NCI-H82 treated with DMSO at 0.1 percent for 48 hours (cell line): Measurements from ENCODE around the gene IFNA13.

Experiments used
- DNase-seq: peaks from one replicate; lab custom pipeline; 2025; ENCODE audit not compliant: unreplicated experiment; lab: John Stamatoyannopoulos, UW

Gene IFNA13

DNA sequence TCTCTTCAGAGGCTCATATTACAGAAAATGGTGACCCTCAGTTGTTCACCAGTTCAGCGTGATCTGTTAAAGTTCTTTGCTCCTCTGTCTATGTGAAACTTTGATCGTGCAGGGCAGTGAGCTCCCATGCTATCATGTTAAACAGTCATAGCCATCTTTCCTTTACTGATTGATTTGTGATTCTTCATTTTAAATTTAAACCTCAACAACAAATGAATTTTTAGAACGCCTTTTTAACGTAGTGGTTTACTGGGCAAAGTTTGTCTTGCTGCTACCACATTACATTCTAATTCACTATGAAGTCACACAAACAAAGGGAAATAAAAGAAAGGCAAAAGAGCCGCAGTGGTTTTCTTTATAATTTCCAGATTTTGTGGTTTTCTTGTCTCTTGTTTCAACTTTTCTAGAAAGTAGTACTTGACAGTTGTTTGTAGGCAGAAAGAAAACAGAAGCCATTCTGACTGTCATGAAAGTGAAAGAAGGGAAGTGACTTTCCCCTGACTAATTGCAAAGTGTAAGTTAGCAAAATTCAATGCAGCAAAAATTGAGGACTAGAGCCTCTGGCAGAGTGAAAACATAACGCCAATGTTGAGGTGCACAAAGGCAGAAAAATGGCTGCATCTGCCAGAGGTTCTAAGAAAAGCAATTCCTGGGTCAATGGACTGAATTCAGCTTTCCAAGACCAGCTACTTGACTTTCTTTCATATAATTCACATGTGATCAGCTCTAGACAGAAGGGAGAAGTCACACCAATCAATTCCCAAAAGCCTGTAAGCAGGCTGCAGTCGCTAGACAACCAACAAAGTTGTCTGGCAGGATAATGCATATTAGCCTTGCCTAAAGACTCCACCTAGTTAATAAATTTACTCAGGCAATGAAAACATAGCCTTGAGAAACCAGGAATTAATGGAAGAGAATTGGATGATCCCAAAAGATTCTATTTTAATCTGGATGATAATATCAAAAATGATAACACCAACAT, 10.1 kb downstream of the IFNA13 start:
- no peak for DNase-seq

DNA sequence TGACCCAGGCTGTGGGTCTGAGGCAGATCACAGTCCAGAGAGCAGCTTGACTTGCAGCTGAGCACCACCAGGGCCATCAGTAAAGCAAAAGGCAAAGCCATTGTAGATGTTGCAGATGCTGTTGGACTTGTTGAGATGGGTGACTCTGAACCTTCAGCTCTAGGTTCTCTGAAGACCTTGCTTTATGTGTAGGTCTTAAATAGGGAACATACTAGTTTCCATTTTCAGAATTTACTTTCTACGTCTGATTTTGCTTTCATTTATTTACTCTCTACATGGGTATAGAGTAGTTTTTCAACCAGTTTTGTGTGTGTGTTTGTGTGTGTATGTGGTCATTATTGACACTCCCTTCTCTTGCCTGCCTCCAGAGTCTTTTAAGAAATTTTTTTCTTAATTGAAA, 17.1 kb downstream of the IFNA13 start, which contains the start of gene IFNA6:
Gene IFNA6 (minus strand): TSS at position 101 of the 400 bp plus-strand sequence. CDS start 0 bp downstream, at position 101.
- DNase-seq: no peak

DNA sequence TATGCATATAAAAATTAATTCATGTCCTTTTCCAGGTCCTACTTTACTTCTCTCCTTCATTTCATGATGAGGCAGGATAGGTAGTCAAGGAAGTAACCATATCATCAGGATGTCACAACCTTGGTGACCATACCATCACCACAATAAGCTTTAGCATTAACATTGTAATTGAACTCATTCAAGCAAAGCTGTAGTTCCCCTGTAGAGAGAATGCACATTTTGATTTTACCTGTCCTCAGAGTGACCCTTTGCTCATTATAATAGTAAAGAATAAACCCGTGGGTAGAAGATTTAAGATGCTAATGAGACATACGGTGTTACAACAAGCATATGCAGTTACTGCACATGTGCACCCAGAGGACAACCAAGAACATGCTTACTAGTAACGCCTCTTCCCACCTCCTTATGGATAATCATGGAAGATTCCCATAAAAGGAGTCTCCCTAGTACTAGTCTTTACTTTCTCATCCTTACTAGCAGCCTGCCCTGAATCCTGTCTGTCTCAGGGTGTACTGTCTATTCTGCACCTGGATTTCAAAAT, 19.4 kb downstream of the IFNA13 start:
- DNase-seq: no peak

DNA sequence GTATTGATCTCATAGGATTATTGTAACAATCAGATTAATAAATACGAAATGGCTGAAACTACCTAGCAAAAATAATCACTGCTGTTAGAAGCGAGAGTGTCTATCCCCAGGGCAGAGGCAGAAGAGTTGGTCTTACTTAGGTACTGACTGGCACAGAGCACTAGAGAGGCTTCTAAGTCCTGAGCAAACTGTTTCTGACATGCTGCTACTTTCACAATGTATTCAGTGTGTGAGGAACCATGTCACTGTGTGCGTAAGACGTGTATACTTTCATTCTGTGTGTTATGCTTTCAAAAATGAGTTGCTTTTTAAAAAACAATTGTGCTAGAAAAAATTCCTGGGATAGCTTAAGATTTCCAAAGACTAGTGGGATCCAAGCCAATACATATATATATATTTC, 27.1 kb downstream of the IFNA13 start:
- DNase-seq: no peak

DNA sequence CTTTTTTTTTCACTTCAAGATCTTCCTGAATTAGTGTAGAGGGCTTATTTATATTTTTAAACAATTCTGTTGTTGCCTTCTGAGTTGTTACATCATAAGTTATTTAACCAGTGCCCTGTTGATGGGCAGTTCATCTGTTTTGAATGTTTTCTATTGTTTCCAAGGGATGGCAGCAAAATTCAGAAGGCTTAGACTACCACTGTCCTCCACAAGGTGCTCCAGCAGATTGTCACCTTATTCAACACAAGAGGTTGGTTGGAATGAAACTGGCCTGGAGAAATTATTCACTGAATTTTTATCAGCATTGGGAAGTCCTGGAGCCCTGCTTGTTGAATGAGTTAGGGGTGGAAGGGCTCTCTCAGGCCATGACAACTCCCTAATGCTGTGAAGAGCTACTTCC, 31.4 kb downstream of the IFNA13 start:
- no peak for DNase-seq

DNA sequence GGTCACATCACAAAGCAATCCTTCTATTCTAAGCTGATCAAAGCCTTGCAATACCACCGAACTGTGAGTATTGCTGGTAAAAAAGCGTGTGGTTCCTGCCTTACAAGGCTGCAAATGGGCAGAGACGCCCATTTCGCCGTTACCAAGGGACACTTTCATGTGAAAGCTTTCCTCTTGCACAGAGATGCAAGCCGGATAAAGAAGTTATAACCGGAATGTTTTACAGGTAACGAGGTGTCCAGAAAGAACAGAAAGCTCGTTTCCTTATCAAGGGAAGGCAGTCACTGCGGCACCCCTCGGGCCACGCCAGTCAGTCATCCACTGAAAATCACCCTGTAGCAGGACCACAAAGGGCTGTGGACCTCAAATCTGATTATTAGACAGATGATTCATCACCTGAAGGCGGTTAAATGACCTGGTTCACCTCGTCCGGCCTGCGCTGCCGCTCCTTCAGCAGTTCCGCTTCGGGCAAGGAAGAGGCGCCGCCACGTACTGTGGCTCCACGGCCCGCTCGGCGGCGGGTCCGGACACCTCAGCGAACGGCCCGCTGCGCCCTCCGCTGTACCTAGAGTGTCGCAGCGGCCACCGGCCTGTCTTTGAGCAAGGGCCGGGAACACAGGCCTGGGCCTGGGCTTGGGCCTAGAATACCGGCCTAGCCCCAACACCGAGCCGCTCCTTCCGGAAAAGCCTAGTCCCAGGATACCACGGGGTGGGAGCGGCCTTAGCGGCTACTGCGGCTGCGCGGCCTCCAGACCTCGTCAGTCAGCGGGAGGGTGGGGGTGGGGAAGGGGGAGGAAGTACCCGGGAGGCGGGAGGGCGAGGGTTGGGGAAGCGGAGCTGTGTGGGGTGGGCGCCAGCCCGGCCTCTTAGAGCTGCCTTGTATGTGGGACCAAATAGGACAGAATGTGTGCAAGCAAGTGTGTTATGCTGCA, 32.9 kb downstream of the IFNA13 start, which contains the start of gene KLHL9:
Gene KLHL9 (minus strand): TSS at position 704 of the 932 bp plus-strand sequence. CDS start 545 bp downstream, at position 159.
- DNase-seq: peak; percentile 61

DNA sequence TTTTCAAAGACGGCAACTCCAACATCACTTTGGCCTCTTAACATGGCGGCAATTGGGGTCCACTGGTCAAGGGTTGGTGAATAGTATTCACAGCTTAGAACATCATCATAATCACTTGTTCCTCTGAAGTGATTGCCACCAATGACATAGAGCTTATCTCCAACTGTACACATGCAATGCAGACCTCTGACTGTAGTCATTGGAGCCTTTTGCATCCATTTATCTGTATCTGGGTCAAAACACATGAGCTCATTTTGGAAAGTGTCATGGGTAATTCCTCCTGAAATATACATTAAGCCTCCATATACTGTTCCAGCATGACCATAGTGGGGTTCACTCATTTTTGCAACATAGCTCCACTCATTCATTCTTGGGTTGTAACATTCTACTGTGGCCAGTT, 34.6 kb downstream of the IFNA13 start:
- no peak for DNase-seq

DNA sequence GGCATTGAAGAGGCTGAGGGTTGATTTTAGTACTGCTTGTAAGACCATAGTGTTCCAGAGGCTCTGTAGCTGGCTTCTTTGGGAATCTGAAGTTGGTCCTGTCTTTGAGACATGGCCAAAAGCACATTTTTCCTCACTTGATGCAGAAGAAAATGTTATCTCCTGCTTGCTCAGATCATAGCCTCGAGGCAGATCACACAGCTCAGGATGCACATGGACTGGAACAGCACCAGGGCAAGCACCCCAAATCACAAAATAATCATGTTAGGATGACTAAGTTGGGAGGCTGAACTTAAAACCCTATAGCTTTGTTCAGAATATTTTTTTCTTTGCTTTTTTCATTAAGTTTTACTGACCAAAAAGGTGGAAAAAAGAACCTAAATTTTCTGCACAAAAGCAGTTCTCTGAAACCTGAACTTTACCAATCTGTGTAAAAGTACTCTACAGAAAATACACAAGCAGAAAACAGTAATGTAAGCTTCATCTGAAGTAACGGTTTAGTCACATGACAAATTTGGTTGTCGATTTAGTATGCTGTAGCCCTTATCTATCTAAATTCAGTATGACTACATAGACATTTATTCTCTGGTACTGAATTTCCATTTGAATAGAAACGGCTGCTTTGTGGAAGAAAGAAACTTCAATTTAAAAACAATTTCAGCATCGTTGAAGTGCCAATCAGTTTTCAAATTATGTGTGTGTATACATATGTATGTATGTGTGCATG, 36.0 kb downstream of the IFNA13 start:
- no peak for DNase-seq

DNA sequence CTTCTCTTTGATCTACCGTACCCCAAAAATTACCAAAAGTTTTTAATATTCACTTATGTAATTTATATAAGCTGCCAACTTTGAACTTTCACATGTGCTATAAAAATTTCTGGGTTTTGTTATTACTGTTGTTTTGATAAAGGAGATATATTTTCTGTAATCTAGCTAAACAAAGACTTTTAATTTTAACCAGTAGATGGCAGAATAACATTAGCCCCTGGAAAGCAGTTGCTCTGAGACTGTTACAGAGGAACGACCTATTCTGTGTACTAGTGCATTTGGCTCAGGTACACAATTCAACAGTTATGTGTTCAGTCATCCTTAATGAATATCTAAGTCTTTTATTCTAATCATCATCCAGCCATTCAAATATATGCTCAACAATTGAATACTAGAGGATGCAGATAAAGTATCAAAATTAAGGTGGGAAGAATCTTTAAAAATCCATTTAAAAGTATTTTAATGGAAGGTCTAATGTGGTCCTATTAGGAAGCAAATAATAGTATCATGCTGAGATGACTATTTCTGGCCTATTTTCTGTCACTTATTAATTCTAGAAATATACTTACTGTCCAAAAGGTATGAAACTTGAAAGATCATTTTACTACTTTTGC, 41.2 kb downstream of the IFNA13 start:
- DNase-seq: peak; percentile 7

DNA sequence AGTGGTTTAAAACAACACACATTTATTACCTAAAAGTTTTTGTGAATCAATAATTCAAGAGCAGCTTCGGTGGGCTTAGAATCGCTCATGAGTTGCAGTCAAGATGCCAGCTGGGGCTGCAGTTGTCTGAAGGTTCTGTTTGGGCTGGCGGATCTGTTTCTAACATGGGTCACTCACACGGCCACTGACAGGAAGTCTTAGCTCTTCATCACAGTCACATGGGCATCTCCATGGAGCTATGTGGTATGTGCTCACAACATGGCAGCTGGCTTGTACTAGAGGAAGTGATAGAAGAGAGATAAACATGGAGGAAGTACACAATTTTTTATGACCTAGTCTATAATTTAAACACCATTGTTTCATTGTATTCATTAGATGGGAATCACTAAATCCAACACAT, 43.8 kb downstream of the IFNA13 start:
- DNase-seq: no peak

DNA sequence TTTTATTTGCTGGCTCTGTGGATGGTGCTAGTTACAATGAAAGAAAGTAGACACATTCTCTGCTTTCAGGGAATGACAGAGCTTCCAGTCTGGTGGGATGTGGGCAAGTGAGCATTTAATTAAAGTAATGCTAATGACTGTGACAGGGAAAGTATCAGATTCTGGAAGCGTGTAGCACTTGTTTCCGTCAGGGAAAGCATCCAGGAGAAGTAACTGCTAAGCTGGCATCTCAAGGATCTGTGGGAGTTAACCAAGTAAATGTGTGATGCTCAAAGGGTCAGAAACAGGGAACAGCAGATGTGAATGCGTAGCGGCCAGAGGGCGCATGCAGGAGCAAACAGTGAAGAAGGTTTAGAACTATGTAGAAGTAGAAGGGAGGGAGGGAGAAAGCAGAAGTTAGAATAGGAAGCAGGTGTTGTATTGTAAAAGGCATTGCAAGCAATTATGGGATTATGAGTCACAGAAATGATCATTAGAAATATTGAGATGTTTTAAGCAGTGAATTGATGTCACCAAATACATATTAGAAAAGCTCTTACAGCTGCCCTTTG, 44.9 kb downstream of the IFNA13 start:
- no peak for DNase-seq

DNA sequence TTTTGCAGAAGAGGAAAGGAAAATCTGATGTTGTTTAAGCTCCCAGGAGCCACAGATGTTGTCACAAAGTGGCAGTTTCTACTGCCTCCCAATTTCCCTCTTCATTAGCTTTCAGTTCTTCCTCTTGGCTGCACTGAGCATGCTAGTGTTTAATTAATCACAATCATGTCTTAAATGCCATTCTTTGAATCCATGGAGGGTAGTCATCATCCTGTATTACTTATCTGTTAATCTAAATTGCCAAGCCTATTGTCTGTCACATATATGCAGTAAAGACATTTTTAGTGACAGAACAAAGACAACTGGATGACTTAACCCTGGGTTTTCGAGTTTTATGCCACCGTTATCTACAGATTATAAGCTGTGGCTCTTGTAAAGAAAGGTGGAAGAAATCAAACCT, 47.4 kb downstream of the IFNA13 start:
- no peak for DNase-seq

DNA sequence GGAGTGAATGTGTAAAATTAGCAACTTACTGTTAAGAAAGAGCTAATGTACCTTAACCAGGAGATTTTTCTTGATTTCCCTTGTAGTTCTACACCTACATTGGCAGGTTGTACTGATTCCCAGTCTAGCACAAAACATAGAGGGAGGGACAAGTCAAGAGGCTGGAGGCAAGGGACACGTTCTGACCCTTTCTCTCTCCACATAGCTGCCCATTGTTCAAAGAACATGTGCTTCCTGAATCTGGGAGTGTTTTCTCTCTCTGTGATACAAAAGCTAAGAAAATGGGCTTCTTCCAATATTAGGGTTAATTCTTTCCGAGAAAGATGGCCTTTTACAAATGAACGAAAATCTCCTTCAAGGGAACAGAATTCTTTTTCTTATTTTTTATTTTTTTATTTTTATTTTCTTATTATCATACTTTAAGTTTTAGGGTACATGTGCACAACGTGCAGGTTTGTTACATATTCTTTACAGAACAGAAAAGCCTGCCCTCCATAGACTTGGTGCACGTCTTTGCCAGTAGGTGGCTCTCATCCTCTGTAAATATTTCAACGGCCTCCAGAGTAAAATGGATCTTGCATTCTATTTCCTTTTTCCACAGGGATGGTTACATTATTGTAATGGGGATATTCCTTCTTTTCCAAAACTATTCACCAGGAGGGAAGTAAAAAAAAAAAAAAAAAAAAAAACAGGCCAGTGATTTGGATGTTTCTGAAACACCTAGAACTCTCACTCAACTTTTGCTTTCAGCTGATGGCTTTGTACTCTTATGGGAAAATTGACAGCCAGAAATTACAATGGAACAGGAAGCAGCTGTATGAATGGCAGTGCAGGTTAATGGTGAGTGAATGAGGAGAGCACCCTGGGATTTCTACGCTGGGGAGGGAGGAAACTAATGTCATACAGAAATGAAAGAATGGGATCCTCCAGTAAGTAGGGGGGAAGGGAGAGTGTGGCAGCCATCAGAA, 49.6 kb downstream of the IFNA13 start:
- DNase-seq: no peak
